WERI-Rb-1 (cell line): ENCODE measurements around the gene KAZN.

Source experiments
- DNase-seq: peaks from one replicate; pipeline ENCODE4 v3.0.0-alpha.2; 2020
- H3K27ac ChIP-seq: fragments of 250-450 bp; sonication (Bioruptor Pico); 2 replicates; pipeline ENCODE4 v1.5.1; 2020; ENCODE audit warnings: mild to moderate bottlenecking, moderate library complexity
- H3K27me3 ChIP-seq: fragments of 250-450 bp; sonication (Bioruptor Pico); 2 replicates; pipeline ENCODE4 v1.5.1; 2021; ENCODE audit warnings: mild to moderate bottlenecking, low read depth, moderate library complexity; ENCODE audit not compliant: insufficient read depth, severe bottlenecking
- H3K36me3 ChIP-seq: fragments of 250-450 bp; sonication (Bioruptor Pico); 2 replicates; pipeline ENCODE4 v1.5.1; 2020; ENCODE audit warnings: mild to moderate bottlenecking, moderate library complexity
- H3K4me3 ChIP-seq: 2 replicates; pipeline ENCODE4 v1.5.1; 2011; ENCODE audit warnings: low read depth, mild to moderate bottlenecking, control low read depth, low read length
- H3K9me3 ChIP-seq: fragments of 250-450 bp; sonication (Bioruptor Pico); 2 replicates; pipeline ENCODE4 v1.5.1; 2021; ENCODE audit warnings: mild to moderate bottlenecking, moderate library complexity; ENCODE audit not compliant: severe bottlenecking
- TF ChIP-seq, protein P1 (sequence below): IDR thresholded peaks from 2 replicates; pipeline ENCODE4 v1.5.1; 2011; ENCODE audit warnings: low read depth, mild to moderate bottlenecking, control low read depth, inconsistent platforms, low read length

Gene KAZN

GRCh38 chr1:14897997-14898645 is 299.6 kb downstream of the KAZN start:
- DNase-seq, result no peak
- TF ChIP-seq, protein P1, sequence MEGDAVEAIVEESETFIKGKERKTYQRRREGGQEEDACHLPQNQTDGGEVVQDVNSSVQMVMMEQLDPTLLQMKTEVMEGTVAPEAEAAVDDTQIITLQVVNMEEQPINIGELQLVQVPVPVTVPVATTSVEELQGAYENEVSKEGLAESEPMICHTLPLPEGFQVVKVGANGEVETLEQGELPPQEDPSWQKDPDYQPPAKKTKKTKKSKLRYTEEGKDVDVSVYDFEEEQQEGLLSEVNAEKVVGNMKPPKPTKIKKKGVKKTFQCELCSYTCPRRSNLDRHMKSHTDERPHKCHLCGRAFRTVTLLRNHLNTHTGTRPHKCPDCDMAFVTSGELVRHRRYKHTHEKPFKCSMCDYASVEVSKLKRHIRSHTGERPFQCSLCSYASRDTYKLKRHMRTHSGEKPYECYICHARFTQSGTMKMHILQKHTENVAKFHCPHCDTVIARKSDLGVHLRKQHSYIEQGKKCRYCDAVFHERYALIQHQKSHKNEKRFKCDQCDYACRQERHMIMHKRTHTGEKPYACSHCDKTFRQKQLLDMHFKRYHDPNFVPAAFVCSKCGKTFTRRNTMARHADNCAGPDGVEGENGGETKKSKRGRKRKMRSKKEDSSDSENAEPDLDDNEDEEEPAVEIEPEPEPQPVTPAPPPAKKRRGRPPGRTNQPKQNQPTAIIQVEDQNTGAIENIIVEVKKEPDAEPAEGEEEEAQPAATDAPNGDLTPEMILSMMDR, result no peak
- Histone ChIP-seq H3K4me3 (no peak overlapping the region), H3K9me3 (no peaks in the 10 kb centered on the region), H3K36me3 (no peaks in the 10 kb centered on the region), H3K27ac (no peak overlapping the region), H3K27me3 (no peaks in the 10 kb centered on the region)

GRCh38 chr1:14899686-14900085 is 301.2 kb downstream of the KAZN start:
- no peak overlapping the region for H3K4me3 ChIP-seq
- TF ChIP-seq, protein P1, result no peak
- no peak overlapping the region for H3K27ac ChIP-seq
- H3K9me3 ChIP-seq, result no peaks in the 10 kb centered on the region
- H3K27me3 ChIP-seq, result no peaks in the 10 kb centered on the region
- no peaks in the 10 kb centered on the region for H3K36me3 ChIP-seq
- DNase-seq, result no peak

- Histone ChIP-seq H3K4me3 (no peak overlapping the region), H3K9me3 (no peaks in the 10 kb centered on the region), H3K27me3 (no peaks in the 10 kb centered on the region), H3K27ac (no peak overlapping the region), H3K36me3 (no peaks in the 10 kb centered on the region)
- no peak for DNase-seq
- TF ChIP-seq, protein P1, result no peak
Measured at GRCh38 chr1:14901371-14901954, 303.0 kb downstream of the KAZN start.

GRCh38 chr1:14903922-14904321 is 305.4 kb downstream of the KAZN start:
- Histone ChIP-seq H3K27me3 (no peaks in the 10 kb centered on the region), H3K36me3 (no peaks in the 10 kb centered on the region), H3K27ac (no peak overlapping the region), H3K4me3 (no peak overlapping the region), H3K9me3 (no peaks in the 10 kb centered on the region)
- DNase-seq, result no peak
- TF ChIP-seq, protein P1, result no peak

- no peaks in the 10 kb centered on the region for H3K27me3 ChIP-seq
- DNase-seq, result no peak
Measured at GRCh38 chr1:14906665-14907064, 308.2 kb downstream of the KAZN start.

More at GRCh38 chr1:14906665-14907064, 308.2 kb downstream of the KAZN start:
- TF ChIP-seq, protein P1, result no peak
- H3K9me3 ChIP-seq, result no peaks in the 10 kb centered on the region
- no peak overlapping the region for H3K4me3 ChIP-seq
- no peak overlapping the region for H3K27ac ChIP-seq
- no peaks in the 10 kb centered on the region for H3K36me3 ChIP-seq
